Measurements from ENCODE around the gene FAM241A.

FAM241A gene

DNA sequence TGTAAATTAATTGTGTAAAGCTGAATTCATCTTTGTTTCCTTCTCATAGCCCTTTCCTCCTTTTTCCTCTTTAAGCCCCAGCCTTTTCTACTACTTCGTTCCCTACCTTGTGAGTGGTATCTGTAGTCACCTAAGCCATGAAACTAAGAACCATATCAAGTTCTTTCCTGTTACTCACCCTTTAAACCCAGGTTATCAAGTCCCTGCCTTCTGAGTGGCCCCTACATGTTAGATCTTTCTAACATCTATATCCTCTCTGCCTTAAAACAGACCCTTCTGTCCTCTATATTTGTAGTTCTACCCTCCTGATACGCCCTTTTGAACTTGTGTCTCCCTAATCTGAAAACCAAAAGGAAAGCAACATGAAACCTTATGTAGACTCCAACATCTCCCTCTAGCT, 93.6 kb downstream of the FAM241A start:
- H3K9me3 ChIP-seq (ENCODE audit: insufficient read depth, low read depth, low read length), result no peaks in the 10 kb centered on the region
- H2AFZ ChIP-seq (ENCODE audit: low read length), result no peak overlapping the region
- H3K36me3 ChIP-seq (ENCODE audit: insufficient read depth, low read length), result no peaks in the 10 kb centered on the region
- peak overlapping the region; percentile 38 for H3K4me2 ChIP-seq (ENCODE audit: low read depth, low read length, poor library complexity, severe bottlenecking)
- H3K27me3 ChIP-seq (ENCODE audit: insufficient read depth, low read length, poor library complexity, severe bottlenecking), result no peaks in the 10 kb centered on the region
- H3K9ac ChIP-seq (ENCODE audit: low read depth, low read length, poor library complexity, severe bottlenecking), result no peak overlapping the region
- H3K79me2 ChIP-seq (ENCODE audit: insufficient read depth, low read length), result peaks cover 60% of the 10 kb centered on the region
- H4K20me1 ChIP-seq (ENCODE audit: insufficient read depth, low read length, poor library complexity, severe bottlenecking), result peaks cover 30% of the 10 kb centered on the region
- peaks cover 28% of the 10 kb centered on the region for H3K4me1 ChIP-seq (ENCODE audit: insufficient read depth, low read length, poor library complexity, severe bottlenecking)
- H3K9me2 ChIP-seq (replicated peaks; ENCODE audit: low read depth, low read length), result no peaks in the 10 kb centered on the region
- H3K4me3 ChIP-seq (ENCODE audit: low read length, poor library complexity, severe bottlenecking), result peak overlapping the region; percentile 3
- TF ChIP-seq CTCF (conservative IDR thresholded peaks at IDR 0.05; ENCODE audit: low read length) (no peak), EZH2phosphoT487 (IDR thresholded peaks at IDR 0.05; ENCODE audit: borderline replicate concordance) (no peak)
- no peaks in the 10 kb centered on the region for H3F3A ChIP-seq (ENCODE audit: low read depth)

Data from Loucy (cell line).